ENCODE results near the gene ADARB1.

The ADARB1 gene

DNA sequence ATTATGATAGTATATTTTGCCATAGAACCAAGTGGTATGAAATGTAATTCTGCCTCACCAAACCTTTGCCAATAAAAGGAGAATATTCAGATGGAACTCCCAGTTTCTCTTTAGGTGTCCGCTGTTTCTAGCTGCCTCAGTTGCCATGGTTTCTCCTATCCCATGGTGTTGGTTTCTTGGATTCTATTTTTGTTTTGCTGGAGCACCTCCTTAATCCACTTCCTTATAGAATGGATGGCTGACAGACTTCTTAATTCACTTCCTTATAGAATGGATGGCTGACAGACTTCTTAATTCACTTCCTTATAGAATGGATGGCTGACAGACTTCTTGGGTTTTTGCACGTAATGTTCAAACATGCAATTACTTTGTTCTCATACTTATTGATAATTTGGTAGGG is 43.7 kb downstream of the ADARB1 start:
- peaks cover 29% of the 10 kb centered on the region for H3K36me3 Mint-ChIP-seq (ENCODE audit: low read depth)
- H3K27ac Mint-ChIP-seq = no peak overlapping the region
- no peak overlapping the region for H3K4me3 Mint-ChIP-seq
- no peak for DNase-seq
- peaks cover 22% of the 10 kb centered on the region for H3K4me1 Mint-ChIP-seq
- H3K27me3 Mint-ChIP-seq (ENCODE audit: low read depth, poor library complexity) = peaks cover 4% of the 10 kb centered on the region
- H3K9me3 Mint-ChIP-seq = peaks cover 16% of the 10 kb centered on the region
- TF ChIP-seq, protein P1, sequence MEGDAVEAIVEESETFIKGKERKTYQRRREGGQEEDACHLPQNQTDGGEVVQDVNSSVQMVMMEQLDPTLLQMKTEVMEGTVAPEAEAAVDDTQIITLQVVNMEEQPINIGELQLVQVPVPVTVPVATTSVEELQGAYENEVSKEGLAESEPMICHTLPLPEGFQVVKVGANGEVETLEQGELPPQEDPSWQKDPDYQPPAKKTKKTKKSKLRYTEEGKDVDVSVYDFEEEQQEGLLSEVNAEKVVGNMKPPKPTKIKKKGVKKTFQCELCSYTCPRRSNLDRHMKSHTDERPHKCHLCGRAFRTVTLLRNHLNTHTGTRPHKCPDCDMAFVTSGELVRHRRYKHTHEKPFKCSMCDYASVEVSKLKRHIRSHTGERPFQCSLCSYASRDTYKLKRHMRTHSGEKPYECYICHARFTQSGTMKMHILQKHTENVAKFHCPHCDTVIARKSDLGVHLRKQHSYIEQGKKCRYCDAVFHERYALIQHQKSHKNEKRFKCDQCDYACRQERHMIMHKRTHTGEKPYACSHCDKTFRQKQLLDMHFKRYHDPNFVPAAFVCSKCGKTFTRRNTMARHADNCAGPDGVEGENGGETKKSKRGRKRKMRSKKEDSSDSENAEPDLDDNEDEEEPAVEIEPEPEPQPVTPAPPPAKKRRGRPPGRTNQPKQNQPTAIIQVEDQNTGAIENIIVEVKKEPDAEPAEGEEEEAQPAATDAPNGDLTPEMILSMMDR (IDR thresholded peaks at IDR 0.05) = no peak

DNA sequence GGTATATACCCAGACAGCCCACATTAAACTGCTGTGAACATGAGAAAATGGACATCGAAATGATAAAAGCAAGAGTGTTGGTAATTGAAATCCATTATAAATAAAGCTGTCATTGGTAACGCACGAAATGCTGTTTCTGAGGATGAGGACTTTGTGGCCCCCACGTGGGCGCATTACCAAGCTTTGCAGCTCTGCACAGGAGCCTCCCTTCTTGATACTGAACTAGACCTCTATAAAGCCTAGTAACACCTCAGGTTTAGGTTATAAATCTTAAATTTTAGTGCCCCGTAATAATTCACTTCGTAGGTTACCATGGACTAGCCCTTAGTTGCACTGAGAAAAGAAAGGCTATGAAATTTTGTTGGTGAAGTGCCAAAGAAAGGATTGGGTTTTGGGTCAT is 45.4 kb downstream of the ADARB1 start:
- Mint-ChIP-seq H3K27ac (no peak overlapping the region), H3K27me3 (ENCODE audit: low read depth, poor library complexity) (peaks cover 4% of the 10 kb centered on the region), H3K4me1 (peaks cover 22% of the 10 kb centered on the region), H3K4me3 (no peak overlapping the region), H3K36me3 (ENCODE audit: low read depth) (peaks cover 29% of the 10 kb centered on the region), H3K9me3 (peaks cover 16% of the 10 kb centered on the region)
- TF ChIP-seq, protein P1 (IDR thresholded peaks at IDR 0.05) = no peak
- DNase-seq = no peak

DNA sequence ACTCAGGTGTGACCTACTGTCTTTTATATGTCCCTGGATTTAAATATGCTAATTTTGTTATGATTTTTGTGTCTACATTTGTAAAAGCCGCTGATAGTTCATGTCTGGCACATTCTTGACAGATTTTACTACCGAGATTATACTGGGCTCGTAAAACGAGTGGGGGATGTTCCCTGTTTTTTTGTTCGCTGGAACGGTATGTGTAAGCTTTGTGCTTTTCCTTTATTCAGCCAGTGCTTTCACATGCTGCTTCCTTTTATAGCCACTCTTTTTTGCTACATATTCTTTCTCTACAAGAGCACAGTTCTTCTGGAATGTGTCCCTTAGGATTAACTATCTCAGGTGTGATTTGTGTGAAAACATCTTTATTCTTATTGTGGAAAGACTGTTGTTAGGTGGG is 46.6 kb downstream of the ADARB1 start:
- no peak for DNase-seq
- H3K4me1 Mint-ChIP-seq = peaks cover 23% of the 10 kb centered on the region
- peaks cover 16% of the 10 kb centered on the region for H3K9me3 Mint-ChIP-seq
- peaks cover 4% of the 10 kb centered on the region for H3K27me3 Mint-ChIP-seq (ENCODE audit: low read depth, poor library complexity)
- peaks cover 29% of the 10 kb centered on the region for H3K36me3 Mint-ChIP-seq (ENCODE audit: low read depth)
- H3K4me3 Mint-ChIP-seq = no peak overlapping the region
- no peak overlapping the region for H3K27ac Mint-ChIP-seq
- TF ChIP-seq, protein P1 (IDR thresholded peaks at IDR 0.05) = no peak

DNA sequence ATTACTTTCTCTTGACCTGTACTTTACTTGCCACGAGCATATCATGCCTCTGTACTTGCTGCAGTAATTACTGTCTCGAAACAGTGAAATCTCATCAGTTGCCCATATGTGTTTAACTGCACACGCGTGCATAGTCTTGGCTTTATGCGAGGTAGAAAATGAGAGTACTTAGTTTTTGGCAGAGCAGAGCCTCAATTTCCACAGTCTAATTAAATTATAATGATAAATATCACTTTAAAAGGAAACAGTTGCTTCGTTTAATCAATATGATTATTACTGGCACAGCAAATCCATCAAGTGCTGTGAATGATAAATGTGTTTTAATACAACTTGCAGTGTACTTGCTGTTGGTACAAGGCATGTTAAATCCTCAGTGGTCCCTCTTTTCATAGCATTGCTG is 47.6 kb downstream of the ADARB1 start:
- no peak overlapping the region for H3K27ac Mint-ChIP-seq
- peaks cover 23% of the 10 kb centered on the region for H3K36me3 Mint-ChIP-seq (ENCODE audit: low read depth)
- peaks cover 13% of the 10 kb centered on the region for H3K9me3 Mint-ChIP-seq
- no peak for DNase-seq
- no peaks in the 10 kb centered on the region for H3K27me3 Mint-ChIP-seq (ENCODE audit: low read depth, poor library complexity)
- TF ChIP-seq, protein P1 (IDR thresholded peaks at IDR 0.05) = no peak
- no peak overlapping the region for H3K4me3 Mint-ChIP-seq
- peaks cover 34% of the 10 kb centered on the region for H3K4me1 Mint-ChIP-seq

DNA sequence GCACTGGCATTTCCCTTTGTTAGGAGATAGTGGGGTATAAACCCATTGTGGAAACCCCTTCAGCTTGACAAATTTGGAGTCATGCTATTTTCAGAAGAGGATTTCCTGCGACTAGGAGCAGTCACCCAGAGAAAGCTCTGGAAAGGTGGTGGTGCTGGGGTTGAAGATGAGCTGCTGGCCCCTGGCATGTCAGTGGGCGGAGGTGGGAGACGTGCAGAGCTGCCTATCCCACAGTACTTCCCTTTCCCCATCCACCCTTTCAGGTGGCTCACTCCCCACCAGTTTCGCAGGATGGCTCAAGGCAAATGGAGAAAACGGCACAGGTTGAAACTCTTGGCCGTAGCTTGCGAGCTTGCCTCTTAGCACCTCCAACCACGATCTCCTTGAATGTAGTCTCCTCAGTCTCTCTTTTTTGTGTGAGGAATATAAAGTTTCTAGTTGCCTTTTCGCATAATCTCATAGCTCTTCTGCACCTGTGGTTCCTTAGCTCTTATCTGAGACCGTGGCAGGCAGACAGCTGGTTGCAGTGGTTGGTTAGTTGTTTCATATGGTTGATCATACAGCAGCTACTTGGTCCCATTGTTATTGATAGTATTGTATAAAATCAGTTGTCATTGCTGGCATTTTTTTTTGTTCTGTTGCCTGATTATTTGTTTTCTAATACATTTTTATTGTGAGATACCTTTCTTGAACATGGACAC is 48.2 kb downstream of the ADARB1 start:
- H3K4me3 Mint-ChIP-seq = no peak overlapping the region
- no peak overlapping the region for H3K27ac Mint-ChIP-seq
- peaks cover 10% of the 10 kb centered on the region for H3K9me3 Mint-ChIP-seq
- H3K36me3 Mint-ChIP-seq (ENCODE audit: low read depth) = peaks cover 18% of the 10 kb centered on the region
- DNase-seq = no peak
- no peaks in the 10 kb centered on the region for H3K27me3 Mint-ChIP-seq (ENCODE audit: low read depth, poor library complexity)
- peaks cover 35% of the 10 kb centered on the region for H3K4me1 Mint-ChIP-seq
- TF ChIP-seq, protein P1 (IDR thresholded peaks at IDR 0.05) = no peak

DNA sequence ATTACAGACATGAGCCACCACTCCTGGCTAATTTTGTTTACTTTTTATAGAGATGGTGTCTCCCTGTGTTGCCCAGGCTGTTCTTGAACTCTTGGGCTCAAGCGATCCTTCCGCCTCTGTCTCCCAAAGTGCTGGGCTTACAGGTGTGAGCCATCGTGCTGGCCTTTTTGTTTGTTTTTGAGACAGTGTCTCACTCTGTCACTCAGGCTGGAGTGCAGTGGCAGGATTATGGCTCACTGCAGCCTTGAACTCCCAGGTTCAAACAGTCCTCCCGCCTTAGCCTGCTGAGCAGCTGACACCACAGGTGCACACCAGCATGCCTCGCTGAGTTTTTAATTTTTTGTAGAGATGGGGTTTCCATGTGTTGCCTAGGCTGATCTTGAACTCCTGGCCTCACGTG is 49.1 kb downstream of the ADARB1 start:
- TF ChIP-seq, protein P1 (IDR thresholded peaks at IDR 0.05) = no peak
- Mint-ChIP-seq H3K4me3 (no peak overlapping the region), H3K36me3 (ENCODE audit: low read depth) (peaks cover 10% of the 10 kb centered on the region), H3K27me3 (ENCODE audit: low read depth, poor library complexity) (no peaks in the 10 kb centered on the region), H3K27ac (no peak overlapping the region), H3K9me3 (peaks cover 3% of the 10 kb centered on the region), H3K4me1 (peaks cover 35% of the 10 kb centered on the region)
- DNase-seq = no peak
